DND-41 (cell line): Measurements from ENCODE around the gene RIT2.

Experiments used
- ATAC-seq: fragments of 200-7000 bp; cut with Tn5 transposase; 3 replicates; pipeline ENCODE4 v1.9.1; 2021; ENCODE audit warnings: low read depth; ENCODE audit not compliant: insufficient read depth
- DNase-seq: peaks from one replicate; pipeline ENCODE4 v3.0.0-alpha.2; 2020
- H2AFZ ChIP-seq: 2 replicates; pipeline ENCODE4 v1.6.0; 2012; ENCODE audit warnings: low read depth, low read length
- H3K27ac ChIP-seq: 2 replicates; pipeline ENCODE4 v1.5.1; 2012; ENCODE audit warnings: low read length, inconsistent platforms
- H3K27me3 ChIP-seq: fragments of 200-600 bp; sonication (generic); 2 replicates; pipeline ENCODE4 v1.6.0; 2012; ENCODE audit warnings: low read length, mild to moderate bottlenecking, inconsistent platforms; ENCODE audit not compliant: insufficient read depth, poor library complexity
- H3K36me3 ChIP-seq: 2 replicates; pipeline ENCODE4 v1.5.1; 2012; ENCODE audit warnings: low read length, inconsistent platforms; ENCODE audit not compliant: insufficient read depth
- H3K4me1 ChIP-seq: 2 replicates; pipeline ENCODE4 v1.5.1; 2012; ENCODE audit warnings: mild to moderate bottlenecking, low read length; ENCODE audit not compliant: insufficient read depth
- H3K4me2 ChIP-seq: 2 replicates; pipeline ENCODE4 v1.6.0; 2012; ENCODE audit warnings: mild to moderate bottlenecking, moderate library complexity, low read length, inconsistent platforms; ENCODE audit not compliant: insufficient read depth
- H3K4me3 ChIP-seq, 2 experiments: fragments of 200-600 bp in 1 of 2; shearing (Covaris generic) in 1 of 2; 2 replicates each; pipeline ENCODE4 v1.5.1; 2012 to 2016; ENCODE audit warnings: inconsistent platforms in 2 of 2, low read length in 2 of 2, mild to moderate bottlenecking in 2 of 2, low read depth in 1 of 2, moderate library complexity in 1 of 2
- H3K79me2 ChIP-seq: 2 replicates; pipeline ENCODE4 v1.6.0; 2012; ENCODE audit warnings: low read length, inconsistent platforms; ENCODE audit not compliant: insufficient read depth
- H3K9ac ChIP-seq: 2 replicates; pipeline ENCODE4 v1.6.0; 2012; ENCODE audit warnings: low read depth, mild to moderate bottlenecking, inconsistent platforms, low read length, moderate library complexity
- H3K9me3 ChIP-seq: 2 replicates; pipeline ENCODE4 v1.5.1; 2012; ENCODE audit warnings: low read length, moderate library complexity, mild to moderate bottlenecking, inconsistent platforms; ENCODE audit not compliant: insufficient read depth, severe bottlenecking
- H4K20me1 ChIP-seq: 2 replicates; pipeline ENCODE4 v1.6.0; 2012; ENCODE audit warnings: low read length; ENCODE audit not compliant: insufficient read depth
- CTCF ChIP-seq: IDR thresholded peaks from 2 replicates; pipeline ENCODE4 v1.5.1; 2012; ENCODE audit warnings: borderline replicate concordance, low read length, moderate library complexity, mild to moderate bottlenecking; ENCODE audit not compliant: poor library complexity, severe bottlenecking; ENCODE audit errors: extremely low read depth
- EZH2 ChIP-seq: IDR thresholded peaks from 3 replicates; pipeline ENCODE4 v1.6.1; 2012; ENCODE audit warnings: borderline replicate concordance, low read depth, mild to moderate bottlenecking, moderate library complexity, low read length, inconsistent platforms; ENCODE audit not compliant: severe bottlenecking

RIT2 gene

GRCh38 chr18:43115076-43115921 lies at the start of gene RIT2:
Gene RIT2 (minus strand): TSS chr18:43115685.
- Histone ChIP-seq H3K9ac (no peak within 1 kb of the TSS), H4K20me1 (no peaks in the 10 kb centered on the region), H2AFZ (no peak within 1 kb of the TSS), H3K4me2 (no peak within 1 kb of the TSS), H3K79me2 (no peaks in the 10 kb centered on the region), H3K4me3 (no peak within 1 kb of the TSS), H3K27ac (no peak within 1 kb of the TSS), H3K27me3 (no peaks in the 10 kb centered on the region), H3K4me1 (no peaks in the 10 kb centered on the region), H3K36me3 (no peaks in the 10 kb centered on the region), H3K9me3 (no peaks in the 10 kb centered on the region)
- TF ChIP-seq EZH2: no peak
- no peak for TF ChIP-seq CTCF
- DNase-seq: no peak
- no peak for ATAC-seq

DNA sequence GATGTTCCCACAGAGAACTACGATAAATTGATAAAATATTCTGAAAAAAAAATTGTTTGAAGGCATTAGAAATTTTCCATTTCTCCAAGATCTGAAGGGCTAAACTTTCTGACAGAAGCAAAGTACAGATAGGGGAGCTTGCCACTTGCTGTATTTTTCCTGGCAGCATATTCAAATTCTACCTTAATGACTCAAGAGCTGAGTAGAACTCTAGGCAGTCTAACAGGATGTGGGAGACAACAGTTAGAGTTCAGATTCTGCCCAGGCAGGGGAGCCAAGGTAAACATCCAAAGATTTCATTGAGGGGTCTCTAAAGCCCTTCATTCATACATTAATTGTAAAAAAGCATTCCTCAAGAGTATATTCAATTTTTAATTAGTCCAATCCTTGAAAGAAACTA lies 46.0 kb upstream of the RIT2 start:
- TF ChIP-seq EZH2: no peak
- TF ChIP-seq CTCF: no peak
- Histone ChIP-seq H3K79me2 (no peaks in the 10 kb centered on the region), H3K4me2 (no peak overlapping the region), H3K4me3 (no peak overlapping the region), H3K36me3 (no peaks in the 10 kb centered on the region), H2AFZ (no peak overlapping the region), H4K20me1 (no peaks in the 10 kb centered on the region), H3K27ac (no peak overlapping the region), H3K27me3 (no peaks in the 10 kb centered on the region), H3K4me1 (no peaks in the 10 kb centered on the region), H3K9me3 (no peaks in the 10 kb centered on the region), H3K9ac (no peak overlapping the region)
- ATAC-seq: no peak
- DNase-seq: no peak

GRCh38 chr18:43160509-43160908 lies 45.0 kb upstream of the RIT2 start:
- ATAC-seq (no peak), DNase-seq (no peak)
- Histone ChIP-seq H2AFZ (no peak overlapping the region), H3K79me2 (no peaks in the 10 kb centered on the region), H3K9ac (no peak overlapping the region), H3K36me3 (no peaks in the 10 kb centered on the region), H4K20me1 (no peaks in the 10 kb centered on the region), H3K27ac (no peak overlapping the region), H3K4me2 (no peak overlapping the region), H3K4me1 (no peaks in the 10 kb centered on the region), H3K9me3 (no peaks in the 10 kb centered on the region), H3K4me3 (no peak overlapping the region), H3K27me3 (no peaks in the 10 kb centered on the region)
- TF ChIP-seq CTCF (no peak), EZH2 (no peak)
